RWPE2 (cell line): Measurements from ENCODE around the gene UBLCP1.

ENCODE experiments used
- ATAC-seq: fragments of 200-7000 bp; cut with Tn5 transposase; 3 replicates; pipeline ENCODE4 v1.9.1; 2021; ENCODE audit warnings: low read depth
- DNase-seq: peaks from one replicate; pipeline ENCODE4 v3.0.0-alpha.2; 2020; ENCODE audit warnings: low spot score
- H3K27ac ChIP-seq: fragments of 450-650 bp; 2 replicates; pipeline ENCODE4 v1.5.1; 2017; ENCODE audit warnings: mild to moderate bottlenecking; ENCODE audit not compliant: poor library complexity, severe bottlenecking
- H3K27me3 ChIP-seq: fragments of 250-450 bp; sonication (Bioruptor Pico); 2 replicates; pipeline ENCODE4 v1.5.1; 2021; ENCODE audit warnings: mild to moderate bottlenecking, moderate library complexity; ENCODE audit not compliant: insufficient read depth, poor library complexity, severe bottlenecking
- H3K36me3 ChIP-seq: fragments of 250-450 bp; sonication (Bioruptor Pico); 2 replicates; pipeline ENCODE4 v1.5.1; 2020; ENCODE audit warnings: low read depth, mild to moderate bottlenecking, moderate library complexity
- H3K4me1 ChIP-seq: fragments of 250-450 bp; sonication (Bioruptor Pico); 2 replicates; pipeline ENCODE4 v1.5.1; 2021; ENCODE audit warnings: mild to moderate bottlenecking, moderate library complexity; ENCODE audit not compliant: insufficient read depth, poor library complexity, severe bottlenecking
- H3K4me3 ChIP-seq: fragments of 250-450 bp; sonication (Bioruptor Pico); 2 replicates; pipeline ENCODE4 v1.5.1; 2021; ENCODE audit warnings: mild to moderate bottlenecking, moderate library complexity; ENCODE audit not compliant: severe bottlenecking
- H3K9me3 ChIP-seq: fragments of 250-450 bp; sonication (Bioruptor Pico); 2 replicates; pipeline ENCODE4 v1.5.1; 2021; ENCODE audit warnings: mild to moderate bottlenecking, moderate library complexity; ENCODE audit not compliant: severe bottlenecking
- TF ChIP-seq, protein P1 (sequence below): fragments of 450-650 bp; IDR thresholded peaks from one replicate; pipeline ENCODE4 v1.5.1; 2017; ENCODE audit warnings: mild to moderate bottlenecking, moderate library complexity; ENCODE audit not compliant: poor library complexity, severe bottlenecking

UBLCP1 gene

DNA sequence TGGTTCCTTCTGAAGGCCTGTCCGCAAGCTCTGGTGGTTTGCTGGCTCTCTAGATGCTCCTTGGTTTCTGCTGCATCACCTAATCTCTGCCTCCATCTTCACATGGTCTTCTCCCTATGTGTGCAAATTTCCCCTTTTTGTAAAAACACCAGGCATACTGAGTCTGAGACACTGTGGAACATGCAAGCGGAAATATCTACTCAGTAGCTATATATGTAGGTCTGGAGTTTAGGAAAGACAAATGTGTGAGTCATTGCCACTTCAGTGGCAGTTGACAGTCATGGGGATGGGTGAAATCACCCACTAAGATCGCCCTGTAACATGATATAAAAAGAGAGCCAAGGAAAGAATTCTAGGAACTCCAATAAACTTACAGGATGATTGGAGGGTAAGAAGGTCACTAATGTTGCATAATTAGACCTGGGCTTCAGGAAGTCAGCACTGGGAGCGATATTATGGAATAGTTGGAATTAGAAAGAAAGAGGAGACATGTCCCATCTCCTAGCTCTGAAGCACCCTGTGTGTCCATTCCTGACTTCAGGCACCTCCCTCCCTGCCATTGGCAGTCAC lies 22.7 kb upstream of the UBLCP1 start:
- ATAC-seq (peak; percentile 97), DNase-seq (no peak)

DNA sequence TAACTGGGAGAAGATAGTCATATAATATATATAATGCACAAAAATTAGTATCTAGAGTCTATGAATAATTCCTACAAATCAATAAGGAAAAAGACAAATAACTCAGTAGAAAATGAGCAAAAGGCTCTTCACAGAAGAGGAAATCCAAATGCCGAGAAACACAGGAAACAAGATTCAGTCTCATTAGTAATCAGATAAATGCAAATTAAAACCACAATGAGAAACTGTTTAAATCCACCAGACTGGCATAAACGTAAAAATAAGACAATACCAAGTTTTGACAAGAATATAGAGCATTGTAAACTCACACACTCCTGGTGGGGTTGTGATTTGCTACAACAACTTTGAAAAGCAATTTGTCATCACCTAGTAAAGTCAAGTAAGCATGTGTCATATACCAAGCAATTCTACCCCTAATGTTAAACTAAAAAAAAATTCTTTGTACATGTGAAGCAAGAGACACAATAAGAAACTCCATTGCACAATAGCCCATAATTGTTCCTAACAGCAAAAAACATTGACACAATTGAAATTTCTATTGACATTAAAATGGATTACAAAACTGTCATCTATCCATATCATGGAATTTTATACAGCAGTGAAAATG lies 21.0 kb upstream of the UBLCP1 start:
- H3K27ac ChIP-seq = peak overlapping the region; percentile 62
- no peak for DNase-seq
- no peaks in the 10 kb centered on the region for H3K9me3 ChIP-seq
- H3K27me3 ChIP-seq = no peaks in the 10 kb centered on the region
- H3K4me1 ChIP-seq = peaks cover 37% of the 10 kb centered on the region
- ATAC-seq = no peak
- TF ChIP-seq, protein P1, sequence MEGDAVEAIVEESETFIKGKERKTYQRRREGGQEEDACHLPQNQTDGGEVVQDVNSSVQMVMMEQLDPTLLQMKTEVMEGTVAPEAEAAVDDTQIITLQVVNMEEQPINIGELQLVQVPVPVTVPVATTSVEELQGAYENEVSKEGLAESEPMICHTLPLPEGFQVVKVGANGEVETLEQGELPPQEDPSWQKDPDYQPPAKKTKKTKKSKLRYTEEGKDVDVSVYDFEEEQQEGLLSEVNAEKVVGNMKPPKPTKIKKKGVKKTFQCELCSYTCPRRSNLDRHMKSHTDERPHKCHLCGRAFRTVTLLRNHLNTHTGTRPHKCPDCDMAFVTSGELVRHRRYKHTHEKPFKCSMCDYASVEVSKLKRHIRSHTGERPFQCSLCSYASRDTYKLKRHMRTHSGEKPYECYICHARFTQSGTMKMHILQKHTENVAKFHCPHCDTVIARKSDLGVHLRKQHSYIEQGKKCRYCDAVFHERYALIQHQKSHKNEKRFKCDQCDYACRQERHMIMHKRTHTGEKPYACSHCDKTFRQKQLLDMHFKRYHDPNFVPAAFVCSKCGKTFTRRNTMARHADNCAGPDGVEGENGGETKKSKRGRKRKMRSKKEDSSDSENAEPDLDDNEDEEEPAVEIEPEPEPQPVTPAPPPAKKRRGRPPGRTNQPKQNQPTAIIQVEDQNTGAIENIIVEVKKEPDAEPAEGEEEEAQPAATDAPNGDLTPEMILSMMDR = no peak
- H3K4me3 ChIP-seq = no peak overlapping the region
- no peaks in the 10 kb centered on the region for H3K36me3 ChIP-seq

More for the DNA sequence above, 22.7 kb upstream of the UBLCP1 start:
- Histone ChIP-seq H3K9me3 (no peaks in the 10 kb centered on the region), H3K27ac (peak overlapping the region; percentile 62), H3K27me3 (no peaks in the 10 kb centered on the region), H3K36me3 (no peaks in the 10 kb centered on the region), H3K4me1 (peaks cover 44% of the 10 kb centered on the region), H3K4me3 (no peak overlapping the region)
- TF ChIP-seq, protein P1 = no peak

DNA sequence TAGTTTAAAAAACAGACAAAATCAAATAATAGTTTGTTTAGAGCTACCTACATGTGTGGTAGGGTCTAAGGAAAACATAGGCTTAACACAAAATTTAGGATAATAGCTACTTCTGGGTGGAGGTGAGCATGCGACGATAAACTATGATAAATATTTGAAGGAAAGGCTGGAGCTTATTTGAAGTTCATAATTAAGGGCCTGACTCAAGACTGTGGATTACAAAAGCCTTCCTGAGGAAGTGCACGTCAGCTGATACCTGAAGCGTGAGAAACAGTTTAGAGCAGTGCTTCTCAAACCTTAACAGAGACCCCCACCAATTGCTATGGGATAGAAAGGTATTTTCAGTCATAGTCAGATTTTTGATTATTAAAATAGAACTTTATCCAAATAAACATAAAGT lies 20.4 kb upstream of the UBLCP1 start:
- Histone ChIP-seq H3K27ac (peak overlapping the region; percentile 62), H3K4me3 (no peak overlapping the region), H3K36me3 (no peaks in the 10 kb centered on the region), H3K27me3 (no peaks in the 10 kb centered on the region), H3K4me1 (peaks cover 37% of the 10 kb centered on the region), H3K9me3 (no peaks in the 10 kb centered on the region)
- TF ChIP-seq, protein P1 = no peak
- no peak for DNase-seq
- no peak for ATAC-seq

DNA sequence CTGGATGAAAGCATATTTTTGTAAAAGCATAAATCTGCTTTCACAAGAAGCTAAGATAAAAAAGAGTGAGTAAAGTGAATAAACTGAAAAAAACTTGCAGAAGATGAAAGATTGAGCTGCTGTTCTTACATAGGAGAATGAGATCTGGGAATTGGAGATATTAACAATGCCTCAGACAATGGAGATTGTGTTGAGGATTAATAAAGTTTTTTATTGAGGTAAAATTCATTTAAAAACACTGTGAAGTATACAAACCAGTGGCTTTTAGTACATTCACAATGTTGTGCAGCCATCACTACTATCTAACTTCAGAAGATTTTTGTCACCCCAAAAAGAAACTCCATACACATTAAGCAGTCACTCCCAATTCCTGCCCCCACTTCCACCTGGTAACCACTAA lies 19.7 kb upstream of the UBLCP1 start:
- TF ChIP-seq, protein P1 = no peak
- ATAC-seq (no peak), DNase-seq (no peak)
- no peak overlapping the region for H3K4me3 ChIP-seq
- H3K4me1 ChIP-seq = peaks cover 37% of the 10 kb centered on the region
- no peaks in the 10 kb centered on the region for H3K9me3 ChIP-seq
- no peaks in the 10 kb centered on the region for H3K36me3 ChIP-seq
- no peak overlapping the region for H3K27ac ChIP-seq
- H3K27me3 ChIP-seq = no peaks in the 10 kb centered on the region

DNA sequence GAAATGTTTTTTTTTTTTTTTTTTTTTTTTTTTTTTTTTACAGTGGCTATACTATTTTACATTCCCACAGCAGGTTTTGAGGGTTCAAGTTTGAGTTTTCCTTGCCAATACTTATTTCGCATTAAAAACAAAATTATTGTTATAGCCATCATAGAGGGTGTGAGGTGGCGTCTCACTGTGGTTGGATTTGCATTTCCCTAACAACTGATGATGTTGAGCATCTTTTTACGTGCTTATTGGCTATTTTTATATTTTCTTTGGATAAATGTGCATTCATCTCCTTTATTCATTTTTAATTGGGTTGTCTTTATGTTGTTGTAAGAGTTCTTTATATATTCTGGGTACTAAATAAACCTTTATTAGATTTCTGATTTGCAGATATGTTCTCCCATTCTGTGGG lies 18.9 kb upstream of the UBLCP1 start:
- Histone ChIP-seq H3K9me3 (no peaks in the 10 kb centered on the region), H3K4me3 (no peak overlapping the region), H3K27me3 (no peaks in the 10 kb centered on the region), H3K4me1 (peaks cover 40% of the 10 kb centered on the region), H3K27ac (no peak overlapping the region), H3K36me3 (no peaks in the 10 kb centered on the region)
- DNase-seq (no peak), ATAC-seq (no peak)
- TF ChIP-seq, protein P1 = no peak
